Immature natural killer cell (primary cell): ENCODE measurements around the gene PPP1R16B. TPM values are rescaled to one million over a fixed set of nuclear protein-coding genes. Genes with fewer than 3 reads are reported as not detected.

Source experiments
- DNase-seq, 3 donors: peaks; one replicate each; pipeline ENCODE4 v3.0.0; 2022; ENCODE audit warnings: mixed read lengths in 1 of 3
- H3K27ac Mint-ChIP-seq, 6 donors: one replicate each; pipeline ENCODE4 v1.8.0; 2020; ENCODE audit warnings: mixed read lengths in 6 of 6, mild to moderate bottlenecking in 5 of 6, inconsistent platforms in 4 of 6, moderate library complexity in 3 of 6
- H3K27me3 Mint-ChIP-seq, 3 donors: one replicate each; pipeline ENCODE4 v1.8.0; 2020 to 2021; ENCODE audit warnings: low read depth in 3 of 3, mild to moderate bottlenecking in 3 of 3, mixed read lengths in 3 of 3, moderate library complexity in 3 of 3, inconsistent platforms in 1 of 3
- H3K36me3 Mint-ChIP-seq, 3 donors: one replicate each; pipeline ENCODE4 v1.8.0; 2020; ENCODE audit warnings: mixed read lengths in 3 of 3, inconsistent platforms in 2 of 3, mild to moderate bottlenecking in 2 of 3
- H3K4me1 Mint-ChIP-seq, 2 donors: one replicate each; pipeline ENCODE4 v1.8.0; 2020; ENCODE audit warnings: inconsistent platforms in 2 of 2, mild to moderate bottlenecking in 2 of 2, mixed read lengths in 2 of 2, moderate library complexity in 1 of 2
- H3K4me3 Mint-ChIP-seq, 5 donors: one replicate each; pipeline ENCODE4 v1.8.0; 2020; ENCODE audit warnings: mild to moderate bottlenecking in 5 of 5, mixed read lengths in 5 of 5, inconsistent platforms in 3 of 5, moderate library complexity in 3 of 5
- H3K9me3 Mint-ChIP-seq, 6 donors: one replicate each; pipeline ENCODE4 v1.8.0; 2020; ENCODE audit warnings: mild to moderate bottlenecking in 6 of 6, mixed read lengths in 6 of 6, inconsistent platforms in 4 of 6, moderate library complexity in 3 of 6
- polyA plus RNA-seq, 3 donors: library from polyadenylated mRNA; unstranded; fragments of 300-500 nt; fragmentation: Illumina TruSeq; gene quantifications; one replicate each; pipeline ENCODE4 v1.2.3, GENCODE V29; 2021

Gene PPP1R16B
- polyA plus RNA-seq, 3 donors from 2014 or later: 23.6 to 42.8 (median 24.9) TPM

GRCh38 chr20:38919683-38920082 is 114.2 kb downstream of the PPP1R16B start:
- no peak for DNase-seq
- H3K27ac Mint-ChIP-seq: no peak overlapping the region
- H3K4me3 Mint-ChIP-seq: no peak overlapping the region
- H3K36me3 Mint-ChIP-seq: peaks cover 3 to 28% (median 5%) of the 10 kb centered on the region in 3 donors
- no peaks in the 10 kb centered on the region for H3K9me3 Mint-ChIP-seq
- H3K4me1 Mint-ChIP-seq: no peaks in the 10 kb centered on the region
- H3K27me3 Mint-ChIP-seq: peaks cover 0 to 5% (median under 1%) of the 10 kb centered on the region in 3 donors

- Mint-ChIP-seq H3K4me1 (peaks cover 0 to 3% of the 10 kb centered on the region in 2 donors), H3K4me3 (no peak overlapping the region), H3K27ac (peak overlapping the region in 1 of 6 donors; percentile 10), H3K36me3 (peaks cover 3 to 25% (median 5%) of the 10 kb centered on the region in 3 donors), H3K9me3 (no peaks in the 10 kb centered on the region), H3K27me3 (peaks cover 2 to 9% (median 6%) of the 10 kb centered on the region in 3 donors)
- DNase-seq: no peak
Observed at GRCh38 chr20:38920411-38920810, 114.9 kb downstream of the PPP1R16B start.

GRCh38 chr20:38920851-38921250 is 115.4 kb downstream of the PPP1R16B start:
- no peak for DNase-seq
- Mint-ChIP-seq H3K9me3 (no peaks in the 10 kb centered on the region), H3K27ac (no peak overlapping the region), H3K27me3 (peaks cover 4 to 10% (median 9%) of the 10 kb centered on the region in 3 donors), H3K36me3 (peaks cover 3 to 21% (median 5%) of the 10 kb centered on the region in 3 donors), H3K4me1 (peaks cover 4 to 6% of the 10 kb centered on the region in 2 donors), H3K4me3 (no peak overlapping the region)

- Mint-ChIP-seq H3K36me3 (peaks cover 0 to 3% (median 3%) of the 10 kb centered on the region in 3 donors), H3K27me3 (peaks cover 4 to 15% (median 9%) of the 10 kb centered on the region in 3 donors), H3K4me1 (peaks cover 22 to 29% of the 10 kb centered on the region in 2 donors), H3K9me3 (no peaks in the 10 kb centered on the region), H3K4me3 (peak overlapping the region in 3 of 5 donors; percentile 22 to 57 (median 38)), H3K27ac (peak overlapping the region in 5 of 6 donors; percentile 4 to 76 (median 49))
- no peak for DNase-seq
Observed at GRCh38 chr20:38924718-38925117, 119.2 kb downstream of the PPP1R16B start.

GRCh38 chr20:38926142-38926933 is 120.8 kb downstream of the PPP1R16B start, which contains the start of gene FAM83D:
Gene FAM83D, plus strand, starts transcription at chr20:38926417. Its CDS starts 26 bp downstream, at chr20:38926443.
- Mint-ChIP-seq H3K9me3 (no peaks in the 10 kb centered on the region), H3K36me3 (peaks cover 0 to 3% (median 3%) of the 10 kb centered on the region in 3 donors), H3K4me1 (peaks cover 28 to 35% of the 10 kb centered on the region in 2 donors), H3K4me3 (peak within 1 kb of the TSS; percentile 73 to 82 (median 78)), H3K27ac (peak within 1 kb of the TSS in 5 of 6 donors; percentile 3 to 87 (median 16)), H3K27me3 (peaks cover 4 to 15% (median 7%) of the 10 kb centered on the region in 3 donors)
- DNase-seq: peak; percentile 90 to 93 (median 93)

- DNase-seq: no peak
Observed at GRCh38 chr20:38926934-38927616, 121.6 kb downstream of the PPP1R16B start.

GRCh38 chr20:38927902-38928578 is 122.5 kb downstream of the PPP1R16B start:
- DNase-seq: no peak
- Mint-ChIP-seq H3K27me3 (peaks cover 4 to 15% (median 7%) of the 10 kb centered on the region in 3 donors), H3K4me1 (peaks cover 28 to 35% of the 10 kb centered on the region in 2 donors), H3K4me3 (peak overlapping the region; percentile 64 to 82 (median 71)), H3K9me3 (no peaks in the 10 kb centered on the region), H3K27ac (peak overlapping the region in 1 of 6 donors; percentile 22), H3K36me3 (peaks cover 0 to 3% (median 3%) of the 10 kb centered on the region in 3 donors)

More at GRCh38 chr20:38926934-38927616, 121.6 kb downstream of the PPP1R16B start:
- Mint-ChIP-seq H3K4me1 (peaks cover 28 to 35% of the 10 kb centered on the region in 2 donors), H3K9me3 (no peaks in the 10 kb centered on the region), H3K27ac (no peak overlapping the region), H3K4me3 (peak overlapping the region; percentile 73 to 82 (median 78)), H3K36me3 (peaks cover 0 to 3% (median 3%) of the 10 kb centered on the region in 3 donors), H3K27me3 (peaks cover 4 to 15% (median 7%) of the 10 kb centered on the region in 3 donors)

- H3K27ac Mint-ChIP-seq: no peak overlapping the region
- DNase-seq: no peak
- H3K9me3 Mint-ChIP-seq: no peaks in the 10 kb centered on the region
- peaks cover under 1 to 10% (median 3%) of the 10 kb centered on the region in 3 donors for H3K27me3 Mint-ChIP-seq
- peak overlapping the region in 1 of 5 donors; percentile 4 for H3K4me3 Mint-ChIP-seq
- peaks cover 25 to 35% of the 10 kb centered on the region in 2 donors for H3K4me1 Mint-ChIP-seq
- no peaks in the 10 kb centered on the region for H3K36me3 Mint-ChIP-seq
Observed at GRCh38 chr20:38930242-38930569, 124.7 kb downstream of the PPP1R16B start.

- H3K4me1 Mint-ChIP-seq: peaks cover 21 to 29% of the 10 kb centered on the region in 2 donors
- no peak for DNase-seq
- H3K9me3 Mint-ChIP-seq: no peaks in the 10 kb centered on the region
- peaks cover 0 to 2% (median 2%) of the 10 kb centered on the region in 3 donors for H3K27me3 Mint-ChIP-seq
- H3K27ac Mint-ChIP-seq: no peak overlapping the region
- no peaks in the 10 kb centered on the region for H3K36me3 Mint-ChIP-seq
- H3K4me3 Mint-ChIP-seq: no peak overlapping the region
Observed at GRCh38 chr20:38931984-38932383, 126.5 kb downstream of the PPP1R16B start.

GRCh38 chr20:38932457-38933120 is 127.1 kb downstream of the PPP1R16B start:
- peaks cover 0 to 2% (median 2%) of the 10 kb centered on the region in 3 donors for H3K27me3 Mint-ChIP-seq
- DNase-seq: no peak
- no peak overlapping the region for H3K4me3 Mint-ChIP-seq
- H3K4me1 Mint-ChIP-seq: peaks cover 18 to 23% of the 10 kb centered on the region in 2 donors
- no peaks in the 10 kb centered on the region for H3K9me3 Mint-ChIP-seq
- H3K36me3 Mint-ChIP-seq: no peaks in the 10 kb centered on the region
- no peak overlapping the region for H3K27ac Mint-ChIP-seq

GRCh38 chr20:38934530-38934929 is 129.0 kb downstream of the PPP1R16B start:
- Mint-ChIP-seq H3K4me1 (peaks cover 6 to 8% of the 10 kb centered on the region in 2 donors), H3K27me3 (peaks cover 0 to 2% (median 0%) of the 10 kb centered on the region in 3 donors), H3K4me3 (no peak overlapping the region), H3K27ac (no peak overlapping the region), H3K9me3 (no peaks in the 10 kb centered on the region), H3K36me3 (no peaks in the 10 kb centered on the region)
- DNase-seq: no peak

GRCh38 chr20:38935285-38935684 is 129.8 kb downstream of the PPP1R16B start:
- no peaks in the 10 kb centered on the region for H3K36me3 Mint-ChIP-seq
- peaks cover 0 to 3% (median 2%) of the 10 kb centered on the region in 3 donors for H3K27me3 Mint-ChIP-seq
- peak overlapping the region in 1 of 6 donors; percentile 24 for H3K27ac Mint-ChIP-seq
- no peaks in the 10 kb centered on the region for H3K9me3 Mint-ChIP-seq
- no peak overlapping the region for H3K4me3 Mint-ChIP-seq
- peak in 1 of 3 donors; percentile 31 for DNase-seq
- peaks cover 0 to under 1% of the 10 kb centered on the region in 2 donors for H3K4me1 Mint-ChIP-seq

- H3K27ac Mint-ChIP-seq: no peak overlapping the region
- no peaks in the 10 kb centered on the region for H3K4me1 Mint-ChIP-seq
- H3K36me3 Mint-ChIP-seq: no peaks in the 10 kb centered on the region
- H3K27me3 Mint-ChIP-seq: peaks cover 0 to 3% (median 2%) of the 10 kb centered on the region in 3 donors
- H3K9me3 Mint-ChIP-seq: no peaks in the 10 kb centered on the region
- H3K4me3 Mint-ChIP-seq: no peak overlapping the region
- no peak for DNase-seq
Observed at GRCh38 chr20:38935967-38936407, 130.5 kb downstream of the PPP1R16B start.
